OCI-M1 (cell line): ENCODE data around the gene CLMN.
"Not testable (repeated sequence)": the region's sequence is repeated elsewhere in the genome, so short reads cannot be mapped to it uniquely, and the experiment has no call there.

ENCODE experiments used
- DNase-seq: peaks from one replicate; lab custom pipeline; 2025; lab: John Stamatoyannopoulos, UW

The CLMN gene

GRCh38 chr14:95285566-95285965 is 34.1 kb downstream of the CLMN start:
- no peak for DNase-seq

GRCh38 chr14:95283802-95284201 is 35.9 kb downstream of the CLMN start:
- not testable (repeated sequence) for DNase-seq

- not testable (repeated sequence) for DNase-seq
These were observed 36.7 kb downstream of the CLMN start for GRCh38 chr14:95282986-95283380.

GRCh38 chr14:95282354-95282985 is 37.2 kb downstream of the CLMN start:
- DNase-seq = no peak

GRCh38 chr14:95281560-95282176 is 38.0 kb downstream of the CLMN start:
- DNase-seq = no peak

- DNase-seq = peak; percentile 35
These were observed 44.2 kb downstream of the CLMN start for GRCh38 chr14:95275494-95275893.

GRCh38 chr14:95274874-95275273 is 44.8 kb downstream of the CLMN start:
- no peak for DNase-seq

- DNase-seq = no peak
These were observed 45.4 kb downstream of the CLMN start for GRCh38 chr14:95274279-95274678.

GRCh38 chr14:95273001-95273978 is 46.4 kb downstream of the CLMN start:
- DNase-seq = no peak

- DNase-seq = peak; percentile 2
These were observed 47.7 kb downstream of the CLMN start for GRCh38 chr14:95272057-95272456.

GRCh38 chr14:95270203-95270602 is 49.5 kb downstream of the CLMN start:
- no peak for DNase-seq

GRCh38 chr14:95269493-95269892 is 50.2 kb downstream of the CLMN start:
- DNase-seq = no peak

GRCh38 chr14:95268350-95268749 is 51.4 kb downstream of the CLMN start:
- no peak for DNase-seq

GRCh38 chr14:95267306-95267705 is 52.4 kb downstream of the CLMN start:
- no peak for DNase-seq

- DNase-seq = peak; percentile 31
These were observed 54.3 kb downstream of the CLMN start for GRCh38 chr14:95265106-95266094.

GRCh38 chr14:95264271-95264973 is 55.3 kb downstream of the CLMN start:
- no peak for DNase-seq

- DNase-seq = no peak
These were observed 56.0 kb downstream of the CLMN start for GRCh38 chr14:95263527-95264231.

GRCh38 chr14:95262511-95262891 is 57.2 kb downstream of the CLMN start:
- DNase-seq = no peak

- no peak for DNase-seq
These were observed 57.8 kb downstream of the CLMN start for GRCh38 chr14:95261616-95262510.
